ENCODE measurements around the gene ST14. TPM values are rescaled to one million over a fixed set of nuclear protein-coding genes. Genes with fewer than 3 reads are reported as not detected.

The ST14 gene
- total RNA-seq, 1 experiment from 2014 or later, result 141 TPM

GRCh38 chr11:130174642-130175041 lies 15.1 kb downstream of the ST14 start:
- no peak for DNase-seq
- Histone ChIP-seq H3K27ac (no peak overlapping the region), H3K9me3 (ENCODE audit: insufficient read depth, low read depth) (no peaks in the 10 kb centered on the region), H3F3A (ENCODE audit: insufficient read depth, low read depth) (no peaks in the 10 kb centered on the region; the same call in 1 of the 2 replicates), H3K9me2 (ENCODE audit: insufficient read depth) (no peaks in the 10 kb centered on the region), H3K4me1 (replicated peaks; ENCODE audit: insufficient read depth) (peaks cover 17% of the 10 kb centered on the region), H2AFZ (no peak overlapping the region), H3K4me2 (no peak overlapping the region), H3K79me2 (ENCODE audit: low read depth) (peaks cover 98% of the 10 kb centered on the region), H3K4me3 (no peak overlapping the region), H4K20me1 (ENCODE audit: insufficient read depth) (peaks cover 17% of the 10 kb centered on the region), H3K36me3 (ENCODE audit: low read depth) (0 out of 2 replicates have a peak, but pooled peaks cover 7% of the 10 kb centered on the region), H3K27me3 (ENCODE audit: insufficient read depth, low read depth) (no peaks in the 10 kb centered on the region)
- ChIA-PET CTCF (no interaction called here), POLR2A (ENCODE audit: unreplicated experiment) (no interaction called here)
- TF ChIP-seq EZH2 (IDR thresholded peaks at IDR 0.05; ENCODE audit: low read depth), result no peak
- TF ChIP-seq CTCF (conservative IDR thresholded peaks at IDR 0.05), result no peak
- BruUV-seq (replicated peaks), result no TSS peak
- intact Hi-C loops (cut with micrococcal nuclease; ENCODE audit: unreplicated experiment), result no loop called here

- Histone ChIP-seq H3K4me2 (no peak overlapping the region), H3K79me2 (ENCODE audit: low read depth) (peaks cover 98% of the 10 kb centered on the region), H4K20me1 (ENCODE audit: insufficient read depth) (peaks cover 20% of the 10 kb centered on the region), H3K4me1 (replicated peaks; ENCODE audit: insufficient read depth) (peaks cover 30% of the 10 kb centered on the region), H3K36me3 (ENCODE audit: low read depth) (0 out of 2 replicates have a peak, but pooled peaks cover 7% of the 10 kb centered on the region), H3K9me3 (ENCODE audit: insufficient read depth, low read depth) (no peaks in the 10 kb centered on the region), H2AFZ (no peak overlapping the region), H3K9me2 (ENCODE audit: insufficient read depth) (no peaks in the 10 kb centered on the region), H3K27ac (no peak overlapping the region), H3K4me3 (no peak overlapping the region), H3F3A (ENCODE audit: insufficient read depth, low read depth) (peaks cover 12% of the 10 kb centered on the region; the same call in 1 of the 2 replicates), H3K27me3 (ENCODE audit: insufficient read depth, low read depth) (no peaks in the 10 kb centered on the region)
- no peak for DNase-seq
- POLR2A ChIA-PET (ENCODE audit: unreplicated experiment), result no interaction called here
- CTCF ChIA-PET, result no interaction called here
- intact Hi-C loops (cut with micrococcal nuclease; ENCODE audit: unreplicated experiment), result no loop called here
- no peak for TF ChIP-seq CTCF (conservative IDR thresholded peaks at IDR 0.05)
- no peak for TF ChIP-seq EZH2 (IDR thresholded peaks at IDR 0.05; ENCODE audit: low read depth)
- BruUV-seq (replicated peaks), result no TSS peak
Measured at GRCh38 chr11:130175898-130176297, 16.3 kb downstream of the ST14 start.

- peaks cover 28% of the 10 kb centered on the region for H4K20me1 ChIP-seq (ENCODE audit: insufficient read depth)
- H3K9me3 ChIP-seq (ENCODE audit: insufficient read depth, low read depth), result no peaks in the 10 kb centered on the region
- DNase-seq, result no peak
- intact Hi-C loops (cut with micrococcal nuclease; ENCODE audit: unreplicated experiment), result loop anchor here (2.0 kb wide), 1 partner anchor 31 kb away; no protein-coding TSS in a partner anchor
- H3K9me2 ChIP-seq (ENCODE audit: insufficient read depth), result no peaks in the 10 kb centered on the region
- no peak overlapping the region for H3K4me3 ChIP-seq
- H3K27me3 ChIP-seq (ENCODE audit: insufficient read depth, low read depth), result no peaks in the 10 kb centered on the region
- no peak overlapping the region for H2AFZ ChIP-seq
- CTCF ChIA-PET, result no interaction called here
- H3F3A ChIP-seq (ENCODE audit: insufficient read depth, low read depth), result peaks cover 30% of the 10 kb centered on the region
- H3K36me3 ChIP-seq (ENCODE audit: low read depth), result 0 out of 2 replicates have a peak, but pooled peaks cover 7% of the 10 kb centered on the region
- H3K79me2 ChIP-seq (ENCODE audit: low read depth), result peaks cover 97% of the 10 kb centered on the region
- TF ChIP-seq EZH2 (IDR thresholded peaks at IDR 0.05; ENCODE audit: low read depth) (no peak), CTCF (conservative IDR thresholded peaks at IDR 0.05) (no peak)
- peaks cover 46% of the 10 kb centered on the region for H3K4me1 ChIP-seq (replicated peaks; ENCODE audit: insufficient read depth)
- POLR2A ChIA-PET (ENCODE audit: unreplicated experiment), result no interaction called here
- no peak overlapping the region for H3K4me2 ChIP-seq
- no TSS peak for BruUV-seq (replicated peaks)
- H3K27ac ChIP-seq, result no peak overlapping the region
Measured at GRCh38 chr11:130177782-130178181, 18.2 kb downstream of the ST14 start.
